ENCODE results near the gene CD320. TPM values are rescaled to one million over a fixed set of nuclear protein-coding genes. Genes with fewer than 3 reads are reported as not detected.
A peak's percentile ranks its signal among the peaks of the same experiment; 100 is the strongest.
"Not testable (repeated sequence)": the region's sequence is repeated elsewhere in the genome, so short reads cannot be mapped to it uniquely, and the experiment has no call there.

The CD320 gene
- polyA plus RNA-seq (ENCODE audit: insufficient read length in 4 of 4), result 10 to 100 TPM; 30.7 to 49.2 (median 33.5) TPM

DNA sequence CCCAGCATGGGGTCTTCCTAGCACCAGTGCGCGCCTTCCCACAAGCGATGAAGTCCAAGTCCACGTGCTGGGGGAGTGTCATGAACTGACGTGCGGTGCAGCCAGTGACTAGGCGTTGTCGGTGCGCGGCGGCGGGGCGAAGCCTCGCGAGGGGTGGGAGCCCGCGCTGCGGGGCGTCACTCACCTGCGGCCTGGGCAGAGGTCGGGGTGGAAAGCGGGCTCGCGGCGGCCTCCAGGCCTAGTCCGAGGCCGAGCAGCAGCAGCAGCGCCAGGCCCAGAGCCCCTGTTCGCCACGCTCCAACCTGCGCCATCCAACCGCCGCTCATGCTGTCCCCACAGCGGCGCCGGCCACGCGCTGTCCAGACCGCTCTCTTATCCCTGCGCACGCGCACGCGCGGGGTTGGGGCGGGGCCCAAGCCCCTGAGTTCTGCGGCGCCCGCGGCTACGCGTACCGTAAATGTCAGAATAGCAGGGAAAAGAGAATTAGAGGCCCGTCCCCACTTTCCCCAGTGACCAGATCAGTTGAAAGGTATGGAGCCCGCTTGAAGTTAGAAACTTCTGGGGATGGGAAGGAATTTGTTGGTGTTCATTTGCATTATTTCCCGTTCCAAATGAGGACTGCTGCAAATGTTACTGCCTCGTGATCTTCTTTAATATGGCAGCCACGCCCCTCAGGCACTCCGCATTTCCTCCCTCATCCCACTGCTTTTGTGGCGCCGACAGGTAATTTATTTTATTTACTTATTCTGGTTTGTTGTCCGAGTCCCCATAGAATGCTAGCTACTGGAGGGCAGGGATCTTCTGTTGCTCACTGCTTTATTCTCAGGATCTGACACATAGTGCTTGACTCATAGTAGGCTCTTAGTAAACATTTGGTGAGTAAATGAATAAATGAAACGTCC is at the start of gene CD320:
Gene CD320, minus strand, starts transcription at position 394 of the 902 bp plus-strand sequence. Its CDS starts 68 bp downstream, at position 326.
- DNase-seq (ENCODE audit: low read depth in 4 of 4, low spot score in 3 of 4), result peak; percentile 84 to 88 (median 86)

DNA sequence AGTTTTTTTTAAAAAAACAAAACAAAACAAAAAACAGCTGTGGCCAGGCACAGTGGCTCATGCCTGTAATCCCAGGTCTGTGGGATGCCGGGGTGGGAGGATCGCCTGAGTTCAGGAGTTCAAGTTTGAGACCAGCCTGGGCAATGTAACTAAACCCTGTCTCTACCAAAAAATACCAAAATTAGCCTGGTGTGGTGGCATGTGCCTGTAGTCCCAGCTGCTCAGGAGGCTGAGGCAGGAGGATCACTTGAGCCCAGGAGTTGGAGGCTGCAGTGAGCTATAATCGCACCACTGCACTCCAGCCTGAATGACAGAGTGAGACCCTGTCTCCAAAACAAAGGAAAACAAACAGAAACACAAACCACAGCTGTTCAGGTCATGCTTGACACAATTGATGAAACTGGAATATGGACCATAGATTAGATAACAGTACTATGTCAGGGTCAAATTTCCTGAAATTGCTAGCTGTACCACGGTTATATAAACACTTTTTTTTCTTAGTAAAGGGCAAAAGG is 48.9 kb upstream of the CD320 start:
- no peak for DNase-seq (ENCODE audit: low read depth in 4 of 4, low spot score in 3 of 4)

DNA sequence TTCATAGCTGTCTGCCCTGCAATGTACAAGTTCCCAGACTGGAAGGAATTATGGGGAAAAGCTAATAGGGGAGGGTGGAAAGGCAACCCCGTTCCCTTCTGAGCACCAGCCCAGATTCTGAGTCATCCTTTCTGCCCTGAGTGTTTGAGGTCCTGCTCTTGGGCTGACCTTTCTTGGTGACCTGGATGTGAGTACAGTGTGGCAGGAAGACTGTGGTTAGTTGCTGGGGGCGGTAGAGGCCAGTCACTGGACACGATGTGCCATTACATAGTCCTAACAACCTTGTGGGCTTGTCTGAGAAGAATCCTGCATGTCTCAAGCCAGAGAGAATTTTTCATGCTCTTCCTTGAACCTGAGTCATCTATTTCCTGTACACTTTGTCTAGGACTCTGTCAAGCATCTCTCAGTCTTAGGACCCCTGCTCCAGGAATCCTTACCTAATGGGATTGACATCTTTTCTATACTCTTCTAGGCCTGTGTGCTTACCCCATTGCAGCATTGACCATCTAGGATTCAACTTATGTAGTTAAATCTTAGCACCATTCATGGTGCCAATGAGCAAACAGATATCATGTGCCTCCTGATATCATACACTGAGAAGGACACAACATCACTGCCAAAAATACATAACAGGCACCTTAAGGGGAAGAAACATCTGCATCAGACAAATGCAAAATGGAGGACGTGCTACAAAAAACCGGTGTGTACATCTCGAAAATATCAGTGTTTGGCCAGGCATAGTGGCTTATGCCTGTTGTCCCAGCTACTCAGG is 47.7 kb upstream of the CD320 start:
- DNase-seq (ENCODE audit: low read depth in 4 of 4, low spot score in 3 of 4), result no peak

DNA sequence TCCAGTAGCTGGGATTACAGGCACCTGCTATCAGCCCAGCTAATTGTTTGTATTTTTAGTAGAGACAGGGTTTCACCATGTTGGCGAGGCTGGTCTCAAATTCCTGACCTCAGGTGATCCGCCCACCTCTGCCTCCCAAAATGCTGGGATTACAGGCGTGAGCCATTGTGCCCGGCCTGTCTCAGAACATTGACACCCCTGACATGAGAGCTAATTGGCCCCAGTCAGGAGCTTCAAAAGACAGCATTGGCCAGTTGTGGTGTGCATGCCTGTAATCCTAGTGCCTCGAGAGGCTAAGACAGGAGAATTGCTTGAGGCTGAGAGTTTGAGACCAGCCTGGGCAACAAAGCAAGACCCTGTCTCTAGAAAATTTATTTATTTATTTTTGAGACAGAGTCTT is 44.7 kb upstream of the CD320 start:
- not testable (repeated sequence) for DNase-seq (ENCODE audit: low read depth in 4 of 4, low spot score in 3 of 4)

DNA sequence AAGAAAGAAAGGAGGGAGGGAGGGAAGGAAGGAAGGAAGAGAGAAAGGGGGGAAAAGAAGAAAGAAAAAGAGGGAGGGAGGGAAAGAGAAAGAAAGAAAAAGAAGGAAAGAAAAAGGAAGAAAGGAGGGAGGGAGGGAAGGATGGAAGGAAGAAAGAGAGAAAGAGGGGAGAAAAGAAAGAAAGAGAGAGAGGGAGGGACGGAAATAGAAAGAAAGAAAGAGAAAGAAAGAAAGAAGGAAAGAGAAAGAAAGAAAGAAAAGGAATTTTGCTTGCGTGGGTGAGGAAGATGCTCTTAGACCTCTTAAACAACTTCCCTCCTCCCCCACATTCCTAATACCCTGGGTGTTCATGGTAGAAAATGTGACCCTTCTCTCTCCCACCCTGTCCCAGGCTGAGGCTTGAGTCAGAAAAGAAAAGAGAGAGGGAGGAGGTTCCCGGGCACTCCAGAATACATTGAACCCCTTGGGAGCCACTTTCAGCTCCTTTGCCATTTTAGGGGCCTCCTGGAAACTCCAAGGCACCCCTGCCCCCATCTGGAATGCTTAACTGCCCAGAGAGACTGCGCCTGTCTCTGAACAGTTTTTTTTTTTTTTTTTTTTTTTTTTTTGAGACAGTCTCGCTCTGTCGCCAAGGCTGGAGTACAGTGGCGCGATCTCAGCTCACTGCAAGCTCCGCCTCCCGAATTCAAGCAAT is 44.1 kb upstream of the CD320 start:
- DNase-seq (ENCODE audit: low read depth in 4 of 4, low spot score in 3 of 4), result peak in 1 of 4 donors; percentile 51

DNA sequence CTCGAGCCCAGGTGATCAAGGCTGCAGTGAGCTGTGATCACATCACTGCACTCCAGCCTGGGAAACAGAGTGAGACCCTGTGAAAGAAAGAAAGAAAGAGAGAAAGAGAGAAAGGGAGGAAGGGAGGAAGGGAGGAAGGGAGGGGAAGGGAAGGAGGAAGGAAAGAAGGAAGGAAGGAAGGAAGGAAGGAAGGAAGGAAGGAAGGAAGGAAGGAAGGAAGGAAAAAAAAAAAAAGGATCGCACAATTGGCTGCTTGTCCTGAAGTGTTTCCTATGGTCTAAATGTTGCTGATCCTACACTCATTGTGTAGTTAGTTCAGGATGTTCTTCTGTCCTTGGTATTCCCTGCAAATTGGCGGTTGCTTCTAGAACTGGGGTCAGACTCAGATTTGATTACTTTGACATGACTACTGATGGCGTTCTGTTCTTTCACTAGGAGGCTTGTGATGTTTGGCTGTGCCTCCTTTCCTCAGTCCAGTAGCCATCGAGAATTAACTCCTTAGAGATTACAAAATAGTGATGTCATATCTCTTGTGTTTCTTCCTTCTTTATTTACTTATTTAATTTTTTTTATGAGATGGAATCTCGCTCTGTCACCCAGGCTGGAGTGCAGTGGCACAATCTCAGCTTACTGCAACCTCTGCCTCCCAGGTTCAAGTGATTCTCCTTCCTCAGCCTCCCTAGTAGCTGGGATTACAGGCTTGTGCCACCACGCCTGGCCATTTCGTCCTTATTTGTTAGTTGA is 41.6 kb upstream of the CD320 start:
- DNase-seq (ENCODE audit: low read depth in 4 of 4, low spot score in 3 of 4), result not testable (repeated sequence)

DNA sequence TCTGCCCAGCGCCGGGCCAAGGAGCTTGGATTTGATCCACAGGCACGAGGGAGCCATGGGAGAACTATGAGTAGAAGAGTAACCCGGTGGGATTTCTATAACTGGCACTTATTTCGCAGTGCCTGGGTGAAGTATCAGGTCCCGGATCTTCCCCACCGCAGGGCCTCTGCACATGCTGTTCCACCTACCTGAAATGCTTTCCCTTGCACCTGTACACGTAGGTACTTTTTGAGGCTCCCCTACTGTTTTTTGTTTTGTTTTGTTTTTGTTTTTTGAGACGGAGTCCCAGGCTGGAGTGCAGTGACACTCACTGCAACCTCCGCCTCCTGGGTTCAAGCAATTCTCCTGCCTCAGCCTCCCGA is 35.3 kb upstream of the CD320 start:
- DNase-seq (ENCODE audit: low read depth in 4 of 4, low spot score in 3 of 4), result no peak

DNA sequence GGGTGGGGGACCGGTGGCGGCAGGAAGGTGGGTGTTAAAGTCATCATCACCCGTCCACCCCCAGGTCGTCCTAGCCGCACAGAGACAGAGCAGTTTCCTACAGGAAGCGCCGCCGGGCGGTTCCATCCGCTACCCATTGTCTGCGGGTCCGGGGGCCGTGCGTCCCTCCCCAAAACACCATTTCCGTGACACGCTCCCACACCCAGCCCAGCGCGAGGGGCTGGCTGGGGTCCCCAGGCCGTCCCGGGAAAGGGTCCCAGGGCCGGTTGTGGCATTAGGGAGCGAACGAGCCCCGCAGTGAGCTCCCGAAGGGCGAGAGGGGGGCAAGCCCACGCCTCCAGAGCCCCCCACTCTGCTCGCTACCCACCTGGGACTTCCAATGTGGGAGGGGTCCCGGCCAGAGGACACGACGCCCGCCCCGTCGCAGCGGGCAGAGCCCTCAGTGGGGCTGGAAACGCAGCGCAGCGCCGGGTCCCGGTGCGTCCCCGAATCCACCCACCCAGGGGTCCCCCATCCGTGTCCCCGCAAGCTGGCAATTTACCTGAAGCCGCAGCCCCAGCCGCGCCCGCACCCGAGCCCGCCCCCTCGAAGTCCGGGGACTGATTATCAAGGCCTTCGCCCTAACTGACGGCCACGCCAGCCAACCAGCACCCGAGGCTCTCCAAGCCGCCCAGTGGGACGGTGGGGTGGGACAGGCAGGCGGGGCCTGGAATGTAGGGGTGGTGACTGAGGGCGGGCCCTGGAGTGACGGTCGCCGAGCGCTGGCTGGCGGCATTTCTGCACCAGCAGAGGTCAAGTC is 34.7 kb upstream of the CD320 start, which contains the start of gene KANK3:
Gene KANK3, minus strand, starts transcription at position 579 of the 799 bp plus-strand sequence. CDS start 5,434 bp downstream, outside the sequence.
- peak in 3 of 4 donors; percentile 80 to 86 (median 85) for DNase-seq (ENCODE audit: low read depth in 4 of 4, low spot score in 3 of 4)

DNA sequence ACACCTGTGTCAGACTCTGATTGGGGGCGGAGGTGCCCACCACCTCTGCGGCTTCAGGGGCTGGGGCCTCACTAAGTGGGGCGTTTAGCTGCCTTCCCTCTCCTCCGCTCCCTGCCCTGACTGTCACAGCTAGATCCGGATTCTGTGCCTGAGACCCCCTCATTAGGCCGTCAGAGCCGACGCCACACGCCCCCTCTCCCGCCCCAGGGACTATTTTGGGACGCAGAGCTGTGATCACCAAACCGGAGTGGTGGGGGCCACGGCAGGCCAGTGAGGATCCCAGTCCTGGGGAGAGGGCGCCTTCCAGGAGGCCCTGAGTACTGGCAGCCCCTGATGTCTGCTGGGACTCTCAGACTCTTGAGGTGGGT is 34.1 kb upstream of the CD320 start:
- no peak for DNase-seq (ENCODE audit: low read depth in 4 of 4, low spot score in 3 of 4)

DNA sequence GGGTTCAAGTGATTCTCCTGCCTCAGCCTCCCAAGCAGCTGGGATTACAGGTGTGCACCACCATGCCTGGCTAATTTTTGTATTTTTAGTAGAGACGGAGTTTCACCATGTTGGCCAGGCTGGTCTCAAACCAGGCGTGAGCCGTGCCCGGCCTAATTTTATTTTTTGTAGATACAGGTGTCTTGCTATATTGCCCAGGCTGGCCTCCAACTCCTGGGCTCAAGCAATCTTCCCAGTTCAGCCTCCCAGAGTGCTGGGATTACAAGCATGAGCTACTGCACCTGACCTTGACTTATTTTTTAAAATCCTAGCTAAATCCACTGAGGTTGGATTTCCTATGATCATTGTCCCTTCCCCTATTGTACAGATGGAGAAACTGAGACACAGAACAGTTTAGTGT is 33.3 kb upstream of the CD320 start:
- not testable (repeated sequence) for DNase-seq (ENCODE audit: low read depth in 4 of 4, low spot score in 3 of 4)

DNA sequence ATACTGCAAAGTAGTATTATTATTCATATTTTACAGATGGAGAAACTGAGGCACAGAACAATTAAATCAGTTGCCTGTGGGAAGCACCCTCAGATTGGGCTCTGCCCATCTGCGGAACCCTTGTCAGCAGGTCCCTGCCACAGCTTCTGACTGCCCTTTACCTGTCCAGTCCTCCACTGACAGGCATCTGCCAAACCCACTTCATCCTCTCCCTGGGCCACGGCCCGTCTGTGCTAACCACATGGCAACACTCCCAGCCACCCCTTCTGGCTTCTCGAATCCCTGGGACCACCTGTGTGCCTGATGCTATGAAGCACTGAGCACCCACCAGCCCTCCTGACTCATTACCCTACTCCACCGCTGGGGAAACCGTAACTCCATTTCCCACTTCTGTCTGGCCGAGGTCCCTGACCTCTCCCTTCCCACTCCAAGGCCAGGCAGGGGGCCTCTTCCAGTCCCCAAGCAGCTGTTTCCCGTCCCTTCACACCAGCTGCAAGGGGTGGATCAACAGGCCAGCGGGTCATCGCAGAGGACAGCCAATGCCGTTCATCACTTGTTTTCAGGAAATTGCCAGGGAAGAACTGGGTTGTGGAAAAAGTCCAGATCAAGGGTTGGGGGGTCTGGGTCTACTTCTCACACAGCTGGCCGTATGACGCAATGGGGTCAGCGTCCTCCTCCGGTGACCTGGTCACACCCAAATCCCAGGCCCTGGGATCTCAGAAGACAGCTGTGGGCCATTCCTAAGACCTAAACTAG is 32.4 kb upstream of the CD320 start:
- no peak for DNase-seq (ENCODE audit: low read depth in 4 of 4, low spot score in 3 of 4)

DNA sequence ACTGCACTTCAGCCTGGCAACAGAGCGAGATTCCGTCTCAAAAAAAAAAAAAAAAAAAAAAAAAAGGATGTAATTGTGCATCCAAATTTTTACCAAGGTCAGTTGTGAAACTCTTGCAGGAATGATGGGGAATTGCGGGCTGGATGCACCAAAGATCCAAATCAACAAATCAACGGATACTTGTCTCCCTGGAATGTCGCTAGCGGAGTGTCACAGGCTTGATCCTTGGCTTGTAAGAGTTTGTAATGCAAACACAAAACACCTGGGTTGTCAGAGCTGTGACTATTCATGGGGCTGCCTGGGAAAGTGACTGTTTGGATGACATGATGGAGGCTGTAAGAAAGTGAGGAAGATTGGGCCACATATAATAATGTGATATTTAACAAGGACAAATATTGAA is 30.7 kb upstream of the CD320 start:
- no peak for DNase-seq (ENCODE audit: low read depth in 4 of 4, low spot score in 3 of 4)

DNA sequence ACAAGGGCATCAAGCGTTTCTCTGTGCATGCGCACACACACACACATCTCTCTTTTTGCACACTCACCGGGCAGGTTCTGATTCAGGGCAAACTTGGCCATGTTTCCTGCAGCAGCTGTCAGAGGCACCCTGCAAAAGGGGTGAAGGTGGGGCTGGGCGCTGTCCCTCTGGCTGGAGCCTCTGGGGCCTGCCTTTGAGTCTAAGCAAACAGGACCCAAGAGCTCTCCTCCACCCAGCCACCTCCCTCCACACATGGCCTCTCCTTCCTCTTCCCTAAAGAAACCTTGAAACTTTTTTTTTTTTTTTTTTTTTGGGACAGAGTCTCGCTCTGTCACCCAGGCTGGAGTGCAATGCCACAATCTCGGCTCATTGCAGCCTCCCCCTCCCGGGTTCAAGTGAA is 29.6 kb upstream of the CD320 start:
- no peak for DNase-seq (ENCODE audit: low read depth in 4 of 4, low spot score in 3 of 4)

DNA sequence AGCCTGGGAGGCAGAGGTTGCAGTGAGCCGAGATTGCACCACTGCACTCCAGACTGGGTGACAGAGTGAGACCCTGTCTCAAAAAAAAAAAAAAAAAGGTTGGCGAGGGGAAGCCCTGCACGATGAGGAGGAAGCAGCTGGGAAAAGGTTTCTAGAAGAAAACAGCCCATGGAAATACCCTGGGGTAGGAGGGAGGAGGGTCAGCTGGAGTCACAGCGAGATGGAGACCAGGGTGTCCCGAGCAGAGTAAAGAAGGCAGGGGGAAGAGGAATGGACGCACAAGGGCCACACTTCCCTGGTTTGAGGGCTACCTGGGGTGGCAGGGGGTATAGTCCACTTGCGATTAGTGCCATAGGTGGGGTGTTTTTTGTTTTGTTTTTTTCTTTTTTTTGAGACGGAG is 28.5 kb upstream of the CD320 start:
- no peak for DNase-seq (ENCODE audit: low read depth in 4 of 4, low spot score in 3 of 4)

DNA sequence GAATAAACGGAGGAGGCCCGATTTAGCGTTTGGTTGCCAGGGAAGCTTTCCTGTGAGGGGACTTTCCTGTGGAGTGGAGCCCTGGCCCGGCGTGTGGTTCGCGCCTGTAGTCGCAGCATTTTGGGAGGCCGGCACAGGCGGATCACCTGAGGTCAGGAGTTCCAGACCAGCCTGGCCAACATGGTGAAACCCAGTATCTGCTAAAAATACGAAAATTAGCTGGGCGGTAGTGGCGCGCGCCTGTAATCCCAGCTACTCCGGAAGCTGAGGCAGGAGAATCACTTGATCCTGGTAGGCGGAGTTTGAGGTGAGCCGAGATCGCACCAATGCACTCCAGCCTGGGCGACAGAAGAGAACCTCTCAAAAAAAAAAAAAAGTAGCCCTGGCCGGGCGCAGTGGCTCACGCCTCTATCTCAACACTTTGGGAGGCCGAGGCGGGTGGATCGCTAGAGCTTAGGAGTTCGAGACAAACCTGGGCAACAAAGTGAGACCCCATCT is 28.0 kb upstream of the CD320 start:
- no peak for DNase-seq (ENCODE audit: low read depth in 4 of 4, low spot score in 3 of 4)

DNA sequence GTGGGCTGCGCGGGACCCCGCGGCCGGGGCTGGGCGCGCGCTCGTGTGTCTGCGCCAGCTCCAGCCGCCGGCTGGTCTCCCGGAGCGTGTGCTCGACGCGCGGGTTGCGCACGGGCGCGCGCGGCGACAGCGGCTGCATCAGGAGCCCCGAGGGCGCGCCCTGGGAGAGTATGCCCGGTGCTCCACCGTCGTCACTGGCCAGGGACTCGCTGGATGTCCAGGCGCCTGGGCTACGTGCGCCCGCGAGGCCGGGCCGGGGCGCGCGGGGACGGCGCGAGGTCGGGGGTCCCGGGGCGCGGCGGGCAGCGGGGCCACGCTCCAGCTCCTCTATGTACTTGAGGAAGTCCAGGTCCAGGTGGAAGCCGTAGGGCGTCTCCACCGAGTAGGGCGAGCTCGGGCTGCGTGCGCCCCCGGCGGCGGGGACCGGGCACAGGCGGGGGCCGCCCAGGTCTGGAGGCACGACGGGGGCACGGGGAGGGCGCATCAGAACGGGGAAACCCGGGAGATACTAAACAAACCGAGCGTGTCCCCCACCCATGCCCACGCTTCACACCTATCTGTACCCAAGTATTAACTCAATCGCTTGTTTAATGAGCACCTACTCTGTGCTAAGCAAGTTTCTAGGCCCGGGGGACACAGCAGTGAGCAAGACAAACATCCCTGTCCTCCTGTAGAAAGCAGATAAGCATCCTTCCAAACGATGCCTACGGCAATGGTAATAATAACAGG is 27.3 kb upstream of the CD320 start:
- no peak for DNase-seq (ENCODE audit: low read depth in 4 of 4, low spot score in 3 of 4)

DNA sequence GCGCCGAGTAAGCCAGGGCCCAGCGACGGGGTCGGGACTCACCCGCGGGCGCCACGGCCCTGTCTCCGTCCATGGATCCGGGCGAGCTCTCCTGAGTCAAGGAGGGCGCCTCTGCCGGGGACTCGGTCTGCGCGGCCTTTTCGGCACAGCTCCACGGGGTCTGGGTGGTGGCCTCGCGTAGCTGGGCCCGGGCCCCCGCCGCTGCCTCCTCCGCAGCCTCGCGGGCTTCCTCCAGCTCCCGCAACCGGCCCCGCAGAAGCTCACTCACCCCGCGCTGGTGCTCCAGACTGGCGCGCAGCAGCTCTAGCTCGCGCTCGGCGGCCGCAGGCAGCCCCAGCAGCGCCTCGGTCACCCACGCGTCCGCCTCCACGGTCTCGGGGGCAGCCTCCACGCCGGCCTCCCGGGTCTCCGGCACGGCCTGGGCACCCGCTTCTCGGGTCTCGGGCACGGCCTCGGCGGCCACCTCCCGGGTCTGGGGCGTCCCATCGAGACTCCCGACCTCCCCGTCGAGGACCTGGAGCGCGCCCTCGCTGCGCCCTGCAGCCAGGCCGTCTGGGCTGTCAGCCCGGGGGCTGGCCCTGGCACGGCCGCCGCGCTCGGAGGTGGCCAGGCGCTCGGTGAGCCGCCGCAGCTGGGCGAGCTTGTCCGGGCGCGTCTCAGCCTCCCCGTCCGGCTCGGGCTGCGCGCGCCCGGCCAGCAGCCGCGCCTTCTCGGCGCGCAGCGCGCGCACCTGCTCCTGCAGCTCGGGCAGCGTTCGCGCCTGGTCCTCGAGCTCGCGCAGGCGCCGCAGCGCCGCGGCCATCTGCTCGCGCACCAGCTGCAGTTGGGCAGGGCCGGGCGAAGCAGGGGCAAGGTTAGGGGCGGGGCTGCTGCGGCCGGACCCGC is 26.5 kb upstream of the CD320 start:
- DNase-seq (ENCODE audit: low read depth in 4 of 4, low spot score in 3 of 4), result no peak

Data from right renal pelvis (tissue), 4 donors.